Upper lobe of right lung (tissue), 1 donor: Measurements from ENCODE around the gene KCTD21. TPM values are rescaled to one million over a fixed set of nuclear protein-coding genes. Genes with fewer than 3 reads are reported as not detected.

Experiments
- ATAC-seq: fragments of 200-7000 bp; cut with Tn5 transposase; one replicate; pipeline ENCODE4 v1.9.1; 2020; ENCODE audit warnings: mild to moderate bottlenecking, moderate library complexity
- DNase-seq: peaks from one replicate; pipeline ENCODE4 v3.0.0-alpha.2; 2020
- H3K27ac ChIP-seq: fragments of 200-600 bp; one replicate; pipeline ENCODE4 v1.8.0; 2022
- H3K27me3 ChIP-seq: fragments of 200-600 bp; one replicate; pipeline ENCODE4 v1.8.0; 2022; ENCODE audit warnings: mild to moderate bottlenecking
- H3K36me3 ChIP-seq: fragments of 200-600 bp; one replicate; pipeline ENCODE4 v1.8.0; 2022
- H3K4me1 ChIP-seq: fragments of 200-600 bp; one replicate; pipeline ENCODE4 v1.8.0; 2022
- H3K4me3 ChIP-seq: fragments of 200-600 bp; one replicate; pipeline ENCODE4 v1.8.0; 2022; ENCODE audit warnings: mild to moderate bottlenecking
- H3K9me3 ChIP-seq: fragments of 200-600 bp; one replicate; pipeline ENCODE4 v1.8.0; 2022
- intact Hi-C: fragments of 100-400 bp; cut with DNase I; formaldehyde crosslinking; loops from one replicate; pipeline ENCODE4 v1.11.0; 2022
- total RNA-seq: library from RNA; stranded (reverse); fragmentation: NEBNext Ultra II Directional; extraction: Animal tissue kit (Norgen Biotek cat#: 25700); gene quantifications from one replicate; pipeline ENCODE4 v1.2.1, GENCODE V29; 2021
- TF ChIP-seq, protein P1 (sequence below): fragments of 200-600 bp; IDR thresholded peaks from one replicate; pipeline ENCODE4 v1.8.0; 2022; ENCODE audit warnings: antibody characterized with exemption
- donor health status: DM: no; HTN: yes; CAD: no; lungs with severe emphysema.

The KCTD21 gene
- total RNA-seq, 1 donor from 2014 or later: 10.9 TPM

DNA sequence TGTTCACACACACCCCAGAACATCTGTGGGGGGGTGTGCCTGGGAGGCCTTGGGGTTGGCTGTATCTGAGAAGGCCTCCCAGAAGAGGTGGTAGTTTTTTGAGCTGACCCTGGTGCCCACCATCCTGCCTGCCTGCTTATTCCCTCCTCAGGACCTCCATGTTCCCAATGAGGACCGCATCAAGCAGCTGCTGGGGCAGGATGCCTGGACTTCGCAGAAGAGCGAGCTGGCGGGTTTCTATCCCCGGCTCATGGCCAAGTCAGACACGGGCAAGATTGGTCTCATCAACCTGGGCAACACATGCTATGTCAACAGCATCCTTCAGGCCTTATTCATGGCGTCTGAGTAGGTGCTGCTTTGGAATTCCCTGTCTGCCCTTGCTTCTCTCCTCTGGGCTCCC lies 17.3 kb upstream of the KCTD21 start:
- no peak for ATAC-seq

DNA sequence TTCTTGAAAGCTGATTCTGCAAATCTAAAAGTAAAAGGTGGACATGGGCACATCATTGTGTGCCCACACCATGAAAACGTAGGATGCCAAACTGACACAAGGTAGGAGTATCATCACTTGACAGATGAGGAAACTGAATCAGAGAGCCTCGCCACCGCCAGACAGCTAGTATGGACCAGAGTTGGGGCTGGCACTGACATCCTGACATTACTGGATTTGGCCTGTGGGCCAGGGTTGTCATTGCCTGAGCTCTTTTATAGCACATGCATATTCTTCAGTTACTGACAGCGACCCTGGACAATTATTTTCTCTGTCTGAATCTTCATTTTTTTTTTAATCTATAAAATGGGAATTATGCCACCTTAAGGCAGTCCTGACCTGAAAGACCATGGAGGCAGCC lies 16.8 kb upstream of the KCTD21 start:
- intact Hi-C loops: no loop called here
- Histone ChIP-seq H3K27me3 (no peaks in the 10 kb centered on the region), H3K4me3 (no peak overlapping the region), H3K36me3 (peaks cover 14% of the 10 kb centered on the region), H3K9me3 (no peaks in the 10 kb centered on the region), H3K27ac (no peak overlapping the region), H3K4me1 (peaks cover 4% of the 10 kb centered on the region)
- peak; percentile 17 for DNase-seq
- TF ChIP-seq, protein P1, sequence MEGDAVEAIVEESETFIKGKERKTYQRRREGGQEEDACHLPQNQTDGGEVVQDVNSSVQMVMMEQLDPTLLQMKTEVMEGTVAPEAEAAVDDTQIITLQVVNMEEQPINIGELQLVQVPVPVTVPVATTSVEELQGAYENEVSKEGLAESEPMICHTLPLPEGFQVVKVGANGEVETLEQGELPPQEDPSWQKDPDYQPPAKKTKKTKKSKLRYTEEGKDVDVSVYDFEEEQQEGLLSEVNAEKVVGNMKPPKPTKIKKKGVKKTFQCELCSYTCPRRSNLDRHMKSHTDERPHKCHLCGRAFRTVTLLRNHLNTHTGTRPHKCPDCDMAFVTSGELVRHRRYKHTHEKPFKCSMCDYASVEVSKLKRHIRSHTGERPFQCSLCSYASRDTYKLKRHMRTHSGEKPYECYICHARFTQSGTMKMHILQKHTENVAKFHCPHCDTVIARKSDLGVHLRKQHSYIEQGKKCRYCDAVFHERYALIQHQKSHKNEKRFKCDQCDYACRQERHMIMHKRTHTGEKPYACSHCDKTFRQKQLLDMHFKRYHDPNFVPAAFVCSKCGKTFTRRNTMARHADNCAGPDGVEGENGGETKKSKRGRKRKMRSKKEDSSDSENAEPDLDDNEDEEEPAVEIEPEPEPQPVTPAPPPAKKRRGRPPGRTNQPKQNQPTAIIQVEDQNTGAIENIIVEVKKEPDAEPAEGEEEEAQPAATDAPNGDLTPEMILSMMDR: no peak
- no peak for ATAC-seq

More for the DNA sequence above, 17.3 kb upstream of the KCTD21 start:
- H3K9me3 ChIP-seq: no peaks in the 10 kb centered on the region
- H3K4me1 ChIP-seq: peaks cover 4% of the 10 kb centered on the region
- TF ChIP-seq, protein P1: no peak
- intact Hi-C loops: no loop called here
- no peaks in the 10 kb centered on the region for H3K27me3 ChIP-seq
- no peak overlapping the region for H3K27ac ChIP-seq
- no peak for DNase-seq
- H3K4me3 ChIP-seq: no peak overlapping the region
- peaks cover 19% of the 10 kb centered on the region for H3K36me3 ChIP-seq

DNA sequence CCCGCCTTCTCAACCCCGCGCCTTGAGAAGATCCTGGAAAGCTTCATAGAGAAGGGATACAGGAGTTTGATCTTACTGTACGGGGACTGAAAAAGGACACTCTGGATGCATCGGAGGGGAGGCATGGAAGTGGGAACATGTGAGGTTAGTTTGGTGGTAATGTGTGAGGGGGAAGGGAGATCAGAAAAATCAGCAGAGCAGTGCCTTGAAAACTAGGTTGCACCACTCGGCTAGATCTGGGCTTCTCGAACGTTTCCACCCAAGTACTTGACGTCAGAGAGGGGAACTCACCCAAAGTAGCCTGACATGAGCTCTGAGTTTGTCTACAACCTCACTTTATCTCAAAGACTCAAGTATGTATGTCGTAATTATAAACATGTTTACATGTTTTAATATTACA lies 14.8 kb upstream of the KCTD21 start:
- no peak overlapping the region for H3K4me3 ChIP-seq
- peak overlapping the region; percentile 24 for H3K27ac ChIP-seq
- peaks cover 4% of the 10 kb centered on the region for H3K4me1 ChIP-seq
- intact Hi-C loops: no loop called here
- no peaks in the 10 kb centered on the region for H3K36me3 ChIP-seq
- no peaks in the 10 kb centered on the region for H3K27me3 ChIP-seq
- TF ChIP-seq, protein P1: no peak
- DNase-seq: no peak
- ATAC-seq: peak; percentile 18
- H3K9me3 ChIP-seq: no peaks in the 10 kb centered on the region

DNA sequence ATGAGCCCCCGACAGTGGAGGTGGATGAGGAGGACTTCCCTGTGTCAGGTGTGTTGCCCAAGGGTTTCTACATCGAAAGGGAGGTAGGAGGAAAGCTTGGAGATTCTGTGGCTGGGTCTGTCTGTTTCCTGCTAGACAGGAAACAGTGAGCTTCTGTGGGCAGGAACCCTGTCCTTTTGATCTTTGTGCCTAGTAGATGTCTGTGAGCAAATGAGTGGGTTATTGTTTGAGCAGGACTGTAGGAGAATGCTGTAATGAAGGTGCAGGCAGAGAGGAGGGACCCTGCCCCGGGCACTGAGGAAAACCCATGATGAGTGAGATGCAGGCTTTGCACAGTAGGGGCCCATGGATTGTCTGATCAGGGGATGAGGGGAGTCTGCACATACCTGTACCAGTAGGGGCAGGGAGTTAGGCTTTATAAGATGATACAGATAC lies 14.3 kb upstream of the KCTD21 start:
- Histone ChIP-seq H3K36me3 (no peaks in the 10 kb centered on the region), H3K27ac (peak overlapping the region; percentile 24), H3K9me3 (no peaks in the 10 kb centered on the region), H3K4me3 (no peak overlapping the region), H3K4me1 (peaks cover 4% of the 10 kb centered on the region), H3K27me3 (no peaks in the 10 kb centered on the region)
- DNase-seq (no peak), ATAC-seq (peak; percentile 5)
- intact Hi-C loops: no loop called here
- TF ChIP-seq, protein P1: no peak

DNA sequence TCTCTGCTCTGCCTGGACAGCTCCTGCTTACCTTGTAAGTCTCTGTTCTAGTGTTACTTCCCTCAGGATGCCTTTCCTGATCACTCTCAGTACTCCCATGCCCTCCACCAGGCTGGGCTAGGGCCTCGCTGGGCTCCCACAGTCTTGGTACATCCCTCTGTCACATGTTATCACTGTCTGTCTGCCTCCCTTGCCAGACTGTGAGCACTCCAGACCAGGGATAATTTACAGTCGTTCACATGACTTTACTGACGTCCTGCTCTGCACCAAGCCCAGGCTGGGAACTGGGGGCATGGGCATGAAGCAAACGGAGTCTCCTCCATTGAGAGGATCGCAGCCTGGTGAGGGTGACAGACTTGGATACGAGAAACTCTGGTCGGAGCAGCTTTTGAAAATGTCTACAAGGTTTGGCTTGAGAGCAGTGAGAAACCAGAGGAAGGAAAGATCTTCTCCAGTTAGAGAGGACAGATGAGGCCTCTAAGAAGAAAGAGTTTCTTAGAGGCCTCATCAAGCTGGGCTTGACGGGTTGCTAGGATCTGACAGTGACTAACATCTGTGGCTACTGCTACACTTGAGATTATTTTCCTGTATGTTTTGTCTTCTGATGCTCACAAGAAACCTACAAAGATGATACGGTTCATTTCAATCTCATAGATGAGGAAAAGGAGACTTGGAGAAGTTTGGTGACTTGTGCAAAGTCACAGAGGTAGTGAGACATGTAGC lies 12.8 kb upstream of the KCTD21 start:
- DNase-seq: peak; percentile 1

More for the DNA sequence above, 12.8 kb upstream of the KCTD21 start:
- Histone ChIP-seq H3K27ac (no peak overlapping the region), H3K4me1 (peaks cover 4% of the 10 kb centered on the region), H3K4me3 (no peak overlapping the region), H3K9me3 (no peaks in the 10 kb centered on the region), H3K36me3 (no peaks in the 10 kb centered on the region), H3K27me3 (no peaks in the 10 kb centered on the region)
- TF ChIP-seq, protein P1: no peak
- no peak for ATAC-seq
- intact Hi-C loops: no loop called here
